Upper lobe of right lung (tissue), 1 donor: ENCODE data around the gene DOCK1. TPM values are rescaled to one million over a fixed set of nuclear protein-coding genes. Genes with fewer than 3 reads are reported as not detected.

Experiments used
- ATAC-seq: fragments of 200-7000 bp; cut with Tn5 transposase; one replicate; pipeline ENCODE4 v1.9.1; 2020; ENCODE audit warnings: mild to moderate bottlenecking, moderate library complexity
- DNase-seq: peaks from one replicate; pipeline ENCODE4 v3.0.0-alpha.2; 2020
- H3K27ac ChIP-seq: fragments of 200-600 bp; one replicate; pipeline ENCODE4 v1.8.0; 2022
- H3K27me3 ChIP-seq: fragments of 200-600 bp; one replicate; pipeline ENCODE4 v1.8.0; 2022; ENCODE audit warnings: mild to moderate bottlenecking
- H3K36me3 ChIP-seq: fragments of 200-600 bp; one replicate; pipeline ENCODE4 v1.8.0; 2022
- H3K4me1 ChIP-seq: fragments of 200-600 bp; one replicate; pipeline ENCODE4 v1.8.0; 2022
- H3K4me3 ChIP-seq: fragments of 200-600 bp; one replicate; pipeline ENCODE4 v1.8.0; 2022; ENCODE audit warnings: mild to moderate bottlenecking
- H3K9me3 ChIP-seq: fragments of 200-600 bp; one replicate; pipeline ENCODE4 v1.8.0; 2022
- CTCF ChIP-seq: fragments of 200-600 bp; IDR thresholded peaks from one replicate; pipeline ENCODE4 v1.8.0; 2022; ENCODE audit warnings: antibody characterized with exemption
- intact Hi-C: fragments of 100-400 bp; cut with DNase I; formaldehyde crosslinking; loops from one replicate; pipeline ENCODE4 v1.11.0; 2022
- total RNA-seq: library from RNA; stranded (reverse); fragmentation: NEBNext Ultra II Directional; extraction: Animal tissue kit (Norgen Biotek cat#: 25700); gene quantifications from one replicate; pipeline ENCODE4 v1.2.1, GENCODE V29; 2021
- donor health status: DM: no; HTN: yes; CAD: no; lungs with severe emphysema.

The DOCK1 gene
- total RNA-seq, 1 donor from 2014 or later: 46.4 TPM

GRCh38 chr10:127374074-127374680, 468.9 kb downstream of the DOCK1 start:
- Histone ChIP-seq H3K9me3 (no peaks in the 10 kb centered on the region), H3K27ac (no peak overlapping the region), H3K36me3 (peaks cover 21% of the 10 kb centered on the region), H3K4me3 (no peak overlapping the region), H3K27me3 (no peaks in the 10 kb centered on the region), H3K4me1 (no peaks in the 10 kb centered on the region)
- intact Hi-C loops: no loop called here
- no peak for DNase-seq
- no peak for ATAC-seq
- no peak for TF ChIP-seq CTCF

- no peak overlapping the region for H3K27ac ChIP-seq
- no peaks in the 10 kb centered on the region for H3K27me3 ChIP-seq
- ATAC-seq (no peak), DNase-seq (no peak)
- H3K4me3 ChIP-seq: no peak overlapping the region
- H3K9me3 ChIP-seq: no peaks in the 10 kb centered on the region
- no peaks in the 10 kb centered on the region for H3K4me1 ChIP-seq
- H3K36me3 ChIP-seq: peaks cover 25% of the 10 kb centered on the region
- intact Hi-C loops: no loop called here
- TF ChIP-seq CTCF: no peak
These were observed 469.7 kb downstream of the DOCK1 start for GRCh38 chr10:127374901-127375300.

GRCh38 chr10:127375461-127375860, 470.2 kb downstream of the DOCK1 start:
- TF ChIP-seq CTCF: no peak
- peaks cover 25% of the 10 kb centered on the region for H3K36me3 ChIP-seq
- ATAC-seq (no peak), DNase-seq (no peak)
- H3K27me3 ChIP-seq: no peaks in the 10 kb centered on the region
- H3K4me1 ChIP-seq: no peaks in the 10 kb centered on the region
- no peak overlapping the region for H3K27ac ChIP-seq
- intact Hi-C loops: no loop called here
- no peaks in the 10 kb centered on the region for H3K9me3 ChIP-seq
- H3K4me3 ChIP-seq: no peak overlapping the region

GRCh38 chr10:127376071-127376470, 470.8 kb downstream of the DOCK1 start:
- ATAC-seq (no peak), DNase-seq (no peak)
- Histone ChIP-seq H3K9me3 (no peaks in the 10 kb centered on the region), H3K36me3 (peaks cover 26% of the 10 kb centered on the region), H3K27me3 (no peaks in the 10 kb centered on the region), H3K4me3 (no peak overlapping the region), H3K4me1 (no peaks in the 10 kb centered on the region), H3K27ac (no peak overlapping the region)
- no peak for TF ChIP-seq CTCF
- intact Hi-C loops: no loop called here

GRCh38 chr10:127378628-127379027, 473.4 kb downstream of the DOCK1 start:
- Histone ChIP-seq H3K4me1 (no peaks in the 10 kb centered on the region), H3K9me3 (no peaks in the 10 kb centered on the region), H3K4me3 (no peak overlapping the region), H3K36me3 (peaks cover 43% of the 10 kb centered on the region), H3K27ac (no peak overlapping the region), H3K27me3 (no peaks in the 10 kb centered on the region)
- intact Hi-C loops: no loop called here
- DNase-seq (no peak), ATAC-seq (no peak)
- TF ChIP-seq CTCF: no peak

- peaks cover 24% of the 10 kb centered on the region for H3K36me3 ChIP-seq
- intact Hi-C loops: no loop called here
- no peaks in the 10 kb centered on the region for H3K27me3 ChIP-seq
- no peak for ATAC-seq
- no peak overlapping the region for H3K4me3 ChIP-seq
- H3K27ac ChIP-seq: no peak overlapping the region
- no peaks in the 10 kb centered on the region for H3K4me1 ChIP-seq
- H3K9me3 ChIP-seq: no peaks in the 10 kb centered on the region
- TF ChIP-seq CTCF: no peak
- DNase-seq: no peak
These were observed 479.3 kb downstream of the DOCK1 start for GRCh38 chr10:127384532-127384931.
